ACC112 (cell line): ENCODE data around the gene CSNK2A1.
"Not testable (repeated sequence)": the region's sequence is repeated elsewhere in the genome, so short reads cannot be mapped to it uniquely, and the experiment has no call there.

Experiments used
- H2AFZ ChIP-seq: fragments of 200-600 bp; sonication (generic); one replicate; pipeline ENCODE4 v1.6.0; 2017; ENCODE audit warnings: antibody characterized with exemption, low read length; ENCODE audit not compliant: unreplicated experiment
- H3K27ac ChIP-seq: fragments of 200-600 bp; sonication (generic); 2 replicates; pipeline ENCODE4 v1.5.1; 2014; ENCODE audit warnings: low read depth, mild to moderate bottlenecking, antibody characterized with exemption, low read length, moderate library complexity
- H3K27me3 ChIP-seq: fragments of 200-600 bp; sonication (generic); 2 replicates; pipeline ENCODE4 v1.6.1; 2014; ENCODE audit warnings: mild to moderate bottlenecking, antibody characterized with exemption, low read length, moderate library complexity, mixed read lengths; ENCODE audit not compliant: insufficient read depth
- H3K36me3 ChIP-seq: fragments of 200-600 bp; sonication (generic); 2 replicates; pipeline ENCODE4 v1.6.1; 2016; ENCODE audit warnings: mild to moderate bottlenecking, antibody characterized with exemption, low read length, moderate library complexity, mixed read lengths; ENCODE audit not compliant: insufficient read depth
- H3K4me1 ChIP-seq: fragments of 200-600 bp; sonication (generic); one replicate; pipeline ENCODE4 v1.6.1; 2016; ENCODE audit warnings: low read length, mixed read lengths; ENCODE audit not compliant: insufficient read depth, unreplicated experiment, control insufficient read depth
- H3K4me3 ChIP-seq: fragments of 200-600 bp; sonication (generic); 2 replicates; pipeline ENCODE4 v1.5.1; 2014; ENCODE audit warnings: mild to moderate bottlenecking, low read depth, low read length
- H3K79me2 ChIP-seq: fragments of 200-600 bp; sonication (generic); one replicate; pipeline ENCODE4 v1.6.0; 2016; ENCODE audit warnings: low read length; ENCODE audit not compliant: control insufficient read depth, unreplicated experiment, insufficient read depth

CSNK2A1 gene

DNA sequence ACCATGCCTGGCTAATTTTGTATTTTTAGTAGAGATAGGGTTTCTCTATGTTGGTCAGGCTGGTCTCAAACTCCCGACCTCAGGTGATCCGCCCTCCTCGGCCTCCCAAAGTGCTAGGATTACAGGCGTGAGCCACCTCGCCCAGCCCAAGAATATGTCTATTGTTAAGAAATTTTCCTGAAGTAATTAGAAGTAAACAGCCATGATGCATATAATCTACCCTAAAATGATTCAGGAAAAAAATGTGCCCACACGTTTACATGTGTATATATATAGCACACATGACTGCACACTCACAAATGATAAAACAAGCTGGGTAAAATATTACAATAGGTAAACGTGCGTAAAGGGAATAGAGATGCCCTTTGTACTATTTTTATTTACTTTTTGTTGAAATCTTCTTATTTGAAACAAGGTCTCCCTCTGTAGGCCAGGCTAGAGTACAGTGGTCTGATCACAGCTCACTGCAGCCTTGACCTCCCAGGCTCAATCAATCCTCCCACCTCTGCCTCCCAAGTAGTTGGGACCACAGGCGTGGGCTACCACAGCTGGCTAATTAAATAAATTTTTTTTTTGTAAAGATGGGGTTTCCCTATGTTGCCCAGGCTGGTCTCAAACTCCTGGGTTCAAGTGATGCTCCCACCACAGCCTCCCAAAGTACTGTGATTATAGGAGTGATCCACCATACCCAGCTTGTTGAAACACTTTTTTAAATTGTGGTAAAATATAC lies 33.1 kb downstream of the CSNK2A1 start:
- H2AFZ ChIP-seq, H3K27me3 ChIP-seq, H3K36me3 ChIP-seq, H3K27ac ChIP-seq, H3K4me3 ChIP-seq: not testable (repeated sequence)
- Histone ChIP-seq H3K4me1 (peaks cover 16% of the 10 kb centered on the region), H3K79me2 (peaks cover 90% of the 10 kb centered on the region)

DNA sequence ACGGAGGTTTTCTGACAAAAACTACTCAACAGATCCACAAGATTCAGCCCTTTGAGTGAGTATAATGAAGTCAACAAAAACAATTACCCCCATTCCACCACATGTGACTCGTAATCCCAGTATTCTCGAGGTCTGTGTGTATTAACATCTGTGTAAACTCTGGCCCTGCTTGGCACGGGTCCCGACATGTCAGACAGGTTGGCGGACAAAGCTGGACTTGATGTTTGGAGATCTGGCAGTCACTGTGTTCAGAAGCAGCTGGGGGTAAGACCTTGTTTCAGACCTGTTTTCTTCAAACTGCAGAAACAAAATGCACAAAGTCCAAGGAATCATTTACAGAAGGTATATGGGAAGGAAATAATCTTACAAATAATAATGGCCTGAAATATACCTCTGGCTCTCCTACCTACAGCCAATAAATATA lies 35.2 kb downstream of the CSNK2A1 start:
- H2AFZ ChIP-seq, H3K27me3 ChIP-seq, H3K27ac ChIP-seq, H3K4me3 ChIP-seq: not testable (repeated sequence)
- Histone ChIP-seq H3K4me1 (peaks cover 16% of the 10 kb centered on the region), H3K36me3 (peaks cover 14% of the 10 kb centered on the region), H3K79me2 (peaks cover 69% of the 10 kb centered on the region)

DNA sequence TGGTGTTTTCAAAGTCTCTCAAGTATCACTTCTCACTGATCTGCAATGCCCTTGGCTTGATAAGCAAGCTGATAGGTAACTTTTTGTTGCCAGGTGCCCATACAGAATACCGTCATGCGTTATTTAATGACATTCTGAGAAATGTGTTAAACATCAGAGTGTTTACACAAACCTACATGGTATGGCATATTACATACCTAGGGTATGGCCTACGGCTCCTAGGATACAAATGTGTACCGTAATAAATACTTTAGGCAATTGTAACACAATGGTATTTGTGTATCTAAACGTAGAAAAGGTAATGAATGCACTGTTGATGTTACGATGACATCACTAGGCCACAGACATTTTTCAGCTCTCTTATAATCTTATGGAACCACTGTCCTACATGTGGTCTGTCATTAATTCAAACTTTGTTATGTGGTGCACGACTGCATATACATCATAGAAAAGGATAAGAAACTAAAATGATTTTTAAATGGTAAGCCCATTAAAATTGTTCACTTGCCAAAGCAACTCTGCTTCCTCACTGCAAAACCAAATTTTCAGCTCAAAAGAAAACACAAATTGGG lies 35.7 kb downstream of the CSNK2A1 start:
- Histone ChIP-seq H3K27ac (no peak overlapping the region), H3K4me3 (no peak overlapping the region), H3K36me3 (peaks cover 19% of the 10 kb centered on the region), H3K4me1 (peaks cover 16% of the 10 kb centered on the region), H2AFZ (no peak overlapping the region), H3K27me3 (no peaks in the 10 kb centered on the region), H3K79me2 (peaks cover 65% of the 10 kb centered on the region)

DNA sequence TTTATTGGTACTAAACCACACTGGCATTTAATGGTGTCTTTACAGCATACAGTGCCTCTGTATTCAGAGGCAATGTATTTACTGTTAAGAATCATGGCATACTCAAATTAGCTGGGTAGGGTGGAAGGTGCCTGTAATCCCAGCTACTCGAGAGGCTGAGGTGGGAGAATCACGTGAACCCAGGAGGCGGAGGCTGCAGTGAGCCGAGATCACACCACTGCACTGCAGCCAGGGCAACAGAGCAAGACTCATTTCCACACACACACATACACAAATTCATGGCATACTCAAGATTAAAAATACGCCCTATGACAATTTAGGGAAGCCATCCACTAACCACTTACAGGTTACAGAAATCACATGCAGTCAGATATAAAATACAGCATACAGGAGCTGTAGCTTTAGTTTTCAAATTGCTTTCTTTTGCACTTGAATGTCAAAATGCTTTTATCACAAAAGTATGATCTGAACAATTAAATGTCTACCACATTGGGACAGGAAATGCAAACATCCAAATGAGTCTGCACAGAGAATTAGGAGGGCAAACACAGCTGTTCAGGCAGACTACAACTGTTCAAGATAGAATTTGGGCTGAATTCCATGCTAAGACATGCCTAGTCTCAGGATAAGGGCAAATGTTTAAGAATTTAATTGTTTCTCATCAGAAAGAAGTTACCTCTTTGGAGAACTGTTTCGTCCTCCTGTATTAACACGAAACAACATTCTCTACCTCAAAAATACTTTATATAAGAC lies 36.4 kb downstream of the CSNK2A1 start:
- peaks cover 58% of the 10 kb centered on the region for H3K79me2 ChIP-seq

DNA sequence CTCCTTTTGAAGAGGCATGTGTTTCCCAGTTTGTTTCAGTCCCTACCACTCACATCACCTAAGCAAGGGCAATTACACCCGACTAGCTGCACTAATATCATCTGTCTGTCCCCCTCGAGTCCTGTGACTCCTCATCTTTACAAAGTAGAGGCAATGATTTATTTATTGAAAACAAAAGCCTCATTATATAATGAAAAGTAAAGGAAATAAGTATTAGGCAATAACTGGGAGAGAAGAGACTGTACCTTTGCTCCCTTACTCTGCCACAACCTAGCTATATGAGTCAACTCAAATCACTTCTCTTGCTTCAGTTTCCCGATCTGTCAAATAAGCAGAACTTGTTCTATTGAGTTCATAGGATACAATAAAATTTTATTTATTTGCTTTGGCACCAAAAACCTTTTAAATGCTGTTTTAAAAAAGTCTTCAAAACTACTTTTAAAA lies 38.9 kb downstream of the CSNK2A1 start:
- H2AFZ ChIP-seq = no peak overlapping the region
- no peak overlapping the region for H3K27ac ChIP-seq
- H3K4me1 ChIP-seq = peaks cover 14% of the 10 kb centered on the region
- H3K27me3 ChIP-seq = no peaks in the 10 kb centered on the region
- H3K4me3 ChIP-seq = no peak overlapping the region
- H3K36me3 ChIP-seq = peaks cover 25% of the 10 kb centered on the region
- peaks cover 34% of the 10 kb centered on the region for H3K79me2 ChIP-seq

More for the DNA sequence above, 36.4 kb downstream of the CSNK2A1 start:
- Histone ChIP-seq H3K27me3 (no peaks in the 10 kb centered on the region), H2AFZ (no peak overlapping the region), H3K27ac (no peak overlapping the region), H3K36me3 (peaks cover 21% of the 10 kb centered on the region), H3K4me1 (peaks cover 16% of the 10 kb centered on the region), H3K4me3 (no peak overlapping the region)

DNA sequence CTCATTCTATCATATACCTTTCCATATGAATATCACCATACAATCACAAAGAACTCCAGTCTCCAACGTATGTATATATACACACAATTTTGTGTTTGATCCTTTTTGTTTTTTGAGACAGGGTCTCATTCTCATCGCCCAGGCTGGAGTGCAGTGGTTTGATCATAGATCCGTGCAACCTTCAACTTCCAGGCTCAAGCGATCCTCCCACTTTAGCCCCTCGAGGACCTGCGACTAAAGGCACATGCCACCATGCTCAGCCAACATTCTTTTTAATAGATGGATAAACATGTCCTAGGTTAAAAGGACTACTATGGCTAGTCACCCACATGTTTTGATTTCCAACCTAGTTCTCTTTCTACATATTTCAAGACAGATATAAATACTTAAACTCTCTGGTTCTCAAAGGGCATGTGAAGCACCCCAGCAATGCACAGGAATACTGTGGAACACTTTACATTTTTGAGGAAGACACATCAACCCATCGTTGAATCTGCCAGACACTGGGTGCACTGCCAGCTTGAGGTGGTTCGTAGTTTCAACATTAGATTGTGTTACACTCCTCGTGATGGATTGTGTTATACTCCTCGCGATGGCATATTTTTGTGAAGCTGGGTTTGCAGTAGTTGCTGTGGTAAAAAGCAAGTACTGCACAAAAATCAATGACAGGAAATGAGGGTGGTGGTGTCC lies 40.4 kb downstream of the CSNK2A1 start:
- no peaks in the 10 kb centered on the region for H3K27me3 ChIP-seq
- peaks cover 35% of the 10 kb centered on the region for H3K36me3 ChIP-seq
- peaks cover under 1% of the 10 kb centered on the region for H3K4me1 ChIP-seq

GRCh38 chr20:497979-498378 lies 45.6 kb downstream of the CSNK2A1 start:
- Histone ChIP-seq H3K4me3 (no peak overlapping the region), H3K27me3 (no peaks in the 10 kb centered on the region), H3K27ac (no peak overlapping the region), H2AFZ (no peak overlapping the region), H3K79me2 (no peaks in the 10 kb centered on the region), H3K4me1 (no peaks in the 10 kb centered on the region), H3K36me3 (peaks cover 54% of the 10 kb centered on the region)

More for the DNA sequence above, 40.4 kb downstream of the CSNK2A1 start:
- Histone ChIP-seq H2AFZ (no peak overlapping the region), H3K4me3 (no peak overlapping the region), H3K27ac (no peak overlapping the region), H3K79me2 (peaks cover 20% of the 10 kb centered on the region)

DNA sequence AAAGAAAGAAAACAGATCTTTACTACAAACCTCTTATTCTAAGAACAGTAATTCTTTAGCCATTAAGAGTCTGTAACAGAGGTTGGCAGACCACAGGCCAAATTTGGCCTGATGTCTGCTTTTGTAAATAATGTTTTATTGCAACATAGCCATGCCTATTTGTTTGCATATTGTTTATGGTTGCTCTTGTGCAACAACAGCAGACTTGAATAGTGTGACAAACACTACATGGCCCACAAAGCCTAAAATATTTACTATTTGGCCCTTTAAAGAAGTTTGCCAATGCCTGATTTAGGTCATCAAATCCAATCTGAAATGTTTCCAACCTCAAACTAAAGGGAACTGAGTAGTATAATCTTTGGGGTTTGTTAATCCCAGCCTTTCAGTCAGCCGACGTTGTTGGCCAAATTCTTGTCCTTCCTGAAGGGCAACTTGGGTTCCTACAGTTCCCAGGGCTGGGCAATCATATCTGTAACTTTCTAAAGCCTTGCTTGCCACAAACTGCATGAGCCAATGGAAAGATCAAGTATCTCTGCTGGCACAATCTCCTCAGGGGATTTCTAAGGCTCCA lies 47.4 kb downstream of the CSNK2A1 start:
- peak overlapping the region; percentile 30; the same call in 1 of the 2 replicates for H3K27ac ChIP-seq
- H3K36me3 ChIP-seq = peaks cover 53% of the 10 kb centered on the region
- no peaks in the 10 kb centered on the region for H3K4me1 ChIP-seq

GRCh38 chr20:492159-492558 lies 51.4 kb downstream of the CSNK2A1 start:
- no peak overlapping the region for H3K27ac ChIP-seq
- H3K27me3 ChIP-seq = no peaks in the 10 kb centered on the region
- no peak overlapping the region for H3K4me3 ChIP-seq
- H3K79me2 ChIP-seq = no peaks in the 10 kb centered on the region
- no peaks in the 10 kb centered on the region for H3K4me1 ChIP-seq
- peaks cover 48% of the 10 kb centered on the region for H3K36me3 ChIP-seq
- no peak overlapping the region for H2AFZ ChIP-seq

More for the DNA sequence above, 47.4 kb downstream of the CSNK2A1 start:
- Histone ChIP-seq H2AFZ (no peak overlapping the region), H3K79me2 (no peaks in the 10 kb centered on the region), H3K4me3 (no peak overlapping the region), H3K27me3 (no peaks in the 10 kb centered on the region)

GRCh38 chr20:487655-488054 lies 55.9 kb downstream of the CSNK2A1 start:
- no peaks in the 10 kb centered on the region for H3K27me3 ChIP-seq
- H3K4me3 ChIP-seq = no peak overlapping the region
- H3K36me3 ChIP-seq = peaks cover 26% of the 10 kb centered on the region
- H3K79me2 ChIP-seq = no peaks in the 10 kb centered on the region
- H3K4me1 ChIP-seq = no peaks in the 10 kb centered on the region
- no peak overlapping the region for H3K27ac ChIP-seq
- H2AFZ ChIP-seq = no peak overlapping the region
